ENCODE data around the gene GALNTL6.

GALNTL6 gene

GRCh38 chr4:172377486-172378140 is 564.4 kb downstream of the GALNTL6 start:
- no peaks in the 10 kb centered on the region for H3K27me3 ChIP-seq
- no peak for TF ChIP-seq CTCF (IDR thresholded peaks at IDR 0.05; ENCODE audit: low read depth, low read length)

GRCh38 chr4:172379834-172380233 is 566.6 kb downstream of the GALNTL6 start:
- no peak for TF ChIP-seq CTCF (IDR thresholded peaks at IDR 0.05; ENCODE audit: low read depth, low read length)
- no peaks in the 10 kb centered on the region for H3K36me3 ChIP-seq
- H3K9me3 ChIP-seq, result no peaks in the 10 kb centered on the region
- H3K4me3 ChIP-seq (ENCODE audit: low read depth, low read length), result no peak overlapping the region
- DNase-seq, result no peak
- H3K27me3 ChIP-seq, result no peaks in the 10 kb centered on the region
- no peaks in the 10 kb centered on the region for H3K4me1 ChIP-seq

More at GRCh38 chr4:172377486-172378140, 564.4 kb downstream of the GALNTL6 start:
- no peaks in the 10 kb centered on the region for H3K36me3 ChIP-seq
- H3K9me3 ChIP-seq, result no peaks in the 10 kb centered on the region
- no peak for DNase-seq
- H3K4me1 ChIP-seq, result no peaks in the 10 kb centered on the region
- H3K4me3 ChIP-seq (ENCODE audit: low read depth, low read length), result no peak overlapping the region

- TF ChIP-seq CTCF (IDR thresholded peaks at IDR 0.05; ENCODE audit: low read depth, low read length), result no peak
- Histone ChIP-seq H3K4me1 (peaks cover 4% of the 10 kb centered on the region), H3K27me3 (no peaks in the 10 kb centered on the region), H3K9me3 (no peaks in the 10 kb centered on the region), H3K36me3 (no peaks in the 10 kb centered on the region), H3K4me3 (ENCODE audit: low read depth, low read length) (no peak overlapping the region)
- no peak for DNase-seq
Observed at GRCh38 chr4:172390331-172390730, 577.1 kb downstream of the GALNTL6 start.

GRCh38 chr4:172392741-172393140 is 579.5 kb downstream of the GALNTL6 start:
- peak overlapping the region; percentile 40 for H3K4me3 ChIP-seq (ENCODE audit: low read depth, low read length)
- no peaks in the 10 kb centered on the region for H3K9me3 ChIP-seq
- DNase-seq, result peak; percentile 62
- H3K27me3 ChIP-seq, result no peaks in the 10 kb centered on the region
- H3K36me3 ChIP-seq, result no peaks in the 10 kb centered on the region
- H3K4me1 ChIP-seq, result peaks cover 4% of the 10 kb centered on the region
- no peak for TF ChIP-seq CTCF (IDR thresholded peaks at IDR 0.05; ENCODE audit: low read depth, low read length)

GRCh38 chr4:172393220-172393619 is 580.0 kb downstream of the GALNTL6 start:
- Histone ChIP-seq H3K4me3 (ENCODE audit: low read depth, low read length) (peak overlapping the region; percentile 40), H3K9me3 (no peaks in the 10 kb centered on the region), H3K4me1 (peaks cover 4% of the 10 kb centered on the region), H3K36me3 (no peaks in the 10 kb centered on the region), H3K27me3 (no peaks in the 10 kb centered on the region)
- TF ChIP-seq CTCF (IDR thresholded peaks at IDR 0.05; ENCODE audit: low read depth, low read length), result no peak
- peak; percentile 58 for DNase-seq

- DNase-seq, result no peak
- Histone ChIP-seq H3K9me3 (no peaks in the 10 kb centered on the region), H3K4me1 (no peaks in the 10 kb centered on the region; the same call in 1 of the 2 replicates), H3K36me3 (no peaks in the 10 kb centered on the region), H3K4me3 (ENCODE audit: low read depth, low read length) (no peak overlapping the region), H3K27me3 (no peaks in the 10 kb centered on the region)
- TF ChIP-seq CTCF (IDR thresholded peaks at IDR 0.05; ENCODE audit: low read depth, low read length), result no peak
Observed at GRCh38 chr4:172404676-172405075, 591.5 kb downstream of the GALNTL6 start.

All from BE2C (cell line).